GM12865 (cell line): ENCODE data around the gene ZBTB16.
A peak's percentile ranks its signal among the peaks of the same experiment; 100 is the strongest.

Experiments used
- DNase-seq: peaks from one replicate; pipeline ENCODE4 v3.0.0; 2010; ENCODE audit warnings: low read depth
- H3K4me3 ChIP-seq: 2 replicates; pipeline ENCODE4 v1.5.1; 2011; ENCODE audit warnings: mild to moderate bottlenecking, low read depth, low read length, control low read depth
- CTCF ChIP-seq: IDR thresholded peaks from 2 replicates; pipeline ENCODE4 v1.5.1; 2011; ENCODE audit warnings: low read length, control low read depth, low read depth, inconsistent platforms; ENCODE audit not compliant: insufficient read depth; ENCODE audit errors: missing control alignments

The ZBTB16 gene

GRCh38 chr11:114175706-114176105, 116.2 kb downstream of the ZBTB16 start:
- no peak overlapping the region for H3K4me3 ChIP-seq
- no peak for TF ChIP-seq CTCF
- no peak for DNase-seq

- no peak for DNase-seq
- no peak overlapping the region for H3K4me3 ChIP-seq
- no peak for TF ChIP-seq CTCF
Measured at GRCh38 chr11:114176321-114176720, 116.8 kb downstream of the ZBTB16 start.

DNA sequence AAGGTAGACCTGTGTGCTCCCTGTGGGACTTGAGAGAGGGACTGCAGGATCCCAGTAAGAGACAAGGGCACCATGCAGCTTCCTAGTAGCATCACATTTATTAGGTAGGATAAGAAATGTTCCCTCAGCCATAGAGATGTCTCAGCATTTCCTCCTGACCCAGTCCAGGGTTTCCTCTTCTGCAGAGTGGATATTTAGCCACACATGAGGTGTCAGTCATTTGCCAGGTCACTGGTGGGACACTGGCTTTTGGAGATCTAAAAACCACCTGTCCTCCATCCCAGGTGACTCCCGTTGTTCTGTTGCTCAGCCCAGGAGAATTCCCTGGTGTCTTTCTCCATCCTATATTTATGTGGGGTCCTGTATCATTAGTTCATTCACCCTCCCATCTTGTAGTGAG, 119.1 kb downstream of the ZBTB16 start:
- DNase-seq, result no peak
- H3K4me3 ChIP-seq, result no peak overlapping the region
- no peak for TF ChIP-seq CTCF

DNA sequence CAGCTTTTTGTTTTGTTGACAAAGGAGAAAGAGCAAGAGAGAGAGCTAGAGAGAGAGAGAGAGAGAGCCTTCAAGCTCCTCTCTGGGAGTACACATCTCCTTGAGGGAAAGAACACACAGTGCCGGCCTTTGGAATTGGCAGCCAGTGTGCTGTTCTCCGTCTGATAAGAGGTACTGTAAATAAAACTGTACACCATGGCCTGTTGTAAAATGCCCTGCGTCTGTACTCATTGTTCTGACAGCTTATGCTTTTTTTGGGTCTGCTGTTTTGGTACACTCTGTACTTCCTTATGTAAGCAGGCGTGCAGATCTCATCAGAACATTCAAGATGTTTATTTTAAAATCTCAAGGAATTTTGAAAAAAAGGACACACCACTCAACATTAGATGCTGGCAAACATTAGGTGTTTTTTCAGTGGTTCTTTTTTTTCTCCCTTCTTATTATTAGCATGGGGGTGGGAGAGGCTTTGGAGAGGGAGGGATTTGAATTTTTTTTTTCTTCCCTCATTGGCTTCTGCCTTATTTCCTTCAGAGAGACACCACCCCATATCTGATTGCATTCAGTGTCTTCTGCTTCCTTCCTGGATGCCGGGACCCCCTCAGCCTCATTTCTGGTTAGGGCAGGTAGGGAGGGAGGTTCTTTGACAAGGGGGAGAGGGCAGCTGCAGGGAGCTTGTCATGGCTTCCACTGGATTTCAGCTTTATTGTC, 119.9 kb downstream of the ZBTB16 start:
- no peak overlapping the region for H3K4me3 ChIP-seq
- TF ChIP-seq CTCF, result no peak
- DNase-seq, result no peak

DNA sequence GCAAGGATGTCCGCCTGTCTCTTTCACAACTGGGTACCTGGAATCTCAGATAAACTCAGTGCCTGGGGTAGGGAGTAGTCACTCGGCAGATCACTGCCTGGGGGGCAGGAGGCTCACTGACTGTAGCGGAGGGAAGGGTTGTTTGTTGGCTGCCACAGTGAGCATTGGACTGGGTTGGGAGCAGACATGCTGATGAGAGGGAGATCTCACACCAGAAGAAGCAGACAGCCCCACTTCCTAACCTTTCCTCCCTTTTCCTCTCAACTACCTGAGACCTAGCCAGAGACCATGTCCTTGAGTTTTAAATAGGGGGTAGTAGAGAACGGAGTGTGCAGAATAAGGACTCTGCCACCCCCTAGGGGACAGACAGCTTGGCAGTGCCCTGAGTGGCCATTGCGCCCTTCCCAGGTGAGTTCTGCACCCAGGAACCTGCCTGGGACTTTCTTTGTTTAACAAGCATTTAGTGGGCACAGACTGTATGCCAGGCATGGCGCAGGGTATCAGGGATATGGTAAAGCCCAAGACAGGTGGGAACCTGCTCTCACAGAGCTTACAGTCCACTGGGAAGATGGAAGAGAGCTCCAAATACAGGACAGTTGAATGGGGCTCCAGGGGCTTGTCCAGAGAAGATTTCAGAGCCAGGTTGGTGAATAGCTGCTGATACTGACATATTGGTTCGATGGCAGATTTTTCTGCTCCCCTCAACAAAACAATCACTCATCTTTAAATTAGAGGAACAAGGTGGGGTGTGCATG, 121.0 kb downstream of the ZBTB16 start:
- TF ChIP-seq CTCF, result peak; percentile 8
- no peak for DNase-seq
- H3K4me3 ChIP-seq, result no peak overlapping the region

DNA sequence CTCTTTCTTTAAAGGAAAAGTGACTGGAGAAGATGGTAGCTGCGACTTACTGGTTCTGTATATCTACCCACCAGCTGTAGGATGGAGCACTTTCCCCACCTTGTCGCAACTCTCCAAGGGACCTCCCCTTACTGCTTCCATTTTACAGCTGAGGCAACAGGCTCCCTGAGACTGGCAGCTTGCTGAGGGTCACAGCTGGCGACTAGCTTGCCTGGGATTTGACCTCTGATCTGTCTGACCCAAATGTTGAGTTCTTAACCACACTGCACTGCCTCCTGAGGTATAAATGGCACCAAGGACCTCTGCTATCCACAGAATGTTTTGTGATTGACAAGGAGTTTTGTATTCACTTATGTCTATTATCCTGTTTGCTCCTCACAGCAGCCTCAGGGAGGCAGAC, 121.7 kb downstream of the ZBTB16 start:
- no peak for TF ChIP-seq CTCF
- DNase-seq, result no peak
- no peak overlapping the region for H3K4me3 ChIP-seq
